GM18858 (cell line): ENCODE data around the gene AMPD2.
"Not testable (repeated sequence)": the region's sequence is repeated elsewhere in the genome, so short reads cannot be mapped to it uniquely, and the experiment has no call there.

Experiments used
- ATAC-seq: cut with Tn5 transposase; IDR thresholded peaks from one replicate; pipeline ENCODE4 v1.9.1; 2021; ENCODE audit not compliant: unreplicated experiment

The AMPD2 gene

GRCh38 chr1:109649491-109649914, 29.9 kb downstream of the AMPD2 start:
- no peak for ATAC-seq

GRCh38 chr1:109650609-109651008, 31.0 kb downstream of the AMPD2 start:
- no peak for ATAC-seq

DNA sequence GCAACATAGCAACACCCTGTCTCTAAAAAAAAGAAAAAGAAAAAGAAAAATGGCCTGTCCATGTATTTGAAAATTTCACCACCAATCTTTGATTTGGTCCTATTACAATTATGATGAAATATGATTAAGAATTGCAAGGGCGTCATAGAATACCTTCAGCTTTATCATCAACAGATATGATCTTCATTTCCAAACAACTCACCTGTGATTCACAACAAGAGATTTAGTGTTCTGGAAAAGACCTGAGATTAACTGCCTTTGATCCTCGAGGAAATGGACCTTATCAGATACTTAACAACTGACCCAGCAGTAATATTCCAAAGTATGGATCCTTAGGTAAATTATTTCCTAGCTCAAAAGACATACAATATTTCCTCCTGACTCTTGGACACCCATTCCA, 32.8 kb downstream of the AMPD2 start:
- no peak for ATAC-seq

DNA sequence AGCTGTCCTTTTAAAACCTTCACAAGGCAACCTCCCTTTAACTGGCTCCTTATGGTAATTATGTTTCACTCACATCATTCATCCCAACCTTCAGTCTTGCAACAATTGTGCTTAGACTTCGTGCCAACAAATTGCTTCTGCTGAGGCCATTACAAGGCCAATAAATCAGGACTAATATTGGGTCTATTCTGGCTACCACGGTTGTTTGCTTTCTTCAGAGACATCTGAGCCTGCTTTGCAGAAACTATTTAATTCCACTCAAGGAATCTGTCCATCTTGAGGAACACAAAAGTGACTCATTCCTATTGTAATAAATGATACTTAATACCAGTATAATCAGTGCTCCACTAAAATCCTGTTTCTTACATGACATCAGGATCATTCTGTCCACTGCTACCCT, 33.7 kb downstream of the AMPD2 start:
- ATAC-seq = no peak

- no peak for ATAC-seq
These were observed 34.9 kb downstream of the AMPD2 start for GRCh38 chr1:109654519-109654918.

GRCh38 chr1:109655615-109656519, 36.2 kb downstream of the AMPD2 start, which contains the start of gene GSTM4:
GSTM4 (plus strand) TSS chr1:109656099; CDS start chr1:109656390, 291 bp downstream.
- ATAC-seq = peak; percentile 60

GRCh38 chr1:109657395-109657794, 37.8 kb downstream of the AMPD2 start:
- no peak for ATAC-seq

GRCh38 chr1:109657970-109658369, 38.3 kb downstream of the AMPD2 start:
- ATAC-seq = no peak

- no peak for ATAC-seq
These were observed 39.0 kb downstream of the AMPD2 start for GRCh38 chr1:109658533-109659042.

- no peak for ATAC-seq
These were observed 39.5 kb downstream of the AMPD2 start for GRCh38 chr1:109659145-109659544.

DNA sequence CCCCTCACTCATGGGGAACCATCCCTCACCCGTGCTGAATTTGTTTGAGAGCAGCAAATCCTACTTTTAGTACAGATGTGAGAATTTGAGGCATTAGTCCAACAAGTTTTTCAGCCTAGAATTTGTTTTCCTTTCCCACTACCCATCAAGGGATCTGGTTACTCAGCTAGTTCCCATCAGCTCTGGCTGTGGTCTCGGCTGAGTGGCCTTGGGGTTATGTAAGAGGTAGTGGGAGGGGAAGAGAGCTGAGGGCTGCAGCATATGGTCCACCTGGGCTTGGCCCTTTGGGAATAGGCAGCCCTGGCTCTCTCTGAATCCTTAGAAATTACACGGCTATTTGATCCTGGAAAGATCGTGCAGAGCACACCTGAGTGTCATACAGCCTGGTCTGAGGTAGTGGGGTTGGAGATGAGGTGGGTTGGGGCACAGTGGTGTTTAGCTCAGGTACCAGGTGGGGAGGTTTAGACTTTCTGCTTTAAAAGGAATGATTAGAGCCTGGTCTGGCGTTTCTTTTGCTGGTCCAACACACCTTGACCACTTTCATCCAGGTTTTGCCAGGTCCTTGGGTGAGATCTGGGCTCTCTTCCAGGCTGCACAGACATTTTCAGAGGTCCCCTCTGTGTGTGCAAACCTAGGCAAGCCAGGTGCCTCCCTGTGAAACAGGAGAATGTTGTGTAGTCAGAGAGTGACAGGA, 40.5 kb downstream of the AMPD2 start:
- ATAC-seq = no peak

DNA sequence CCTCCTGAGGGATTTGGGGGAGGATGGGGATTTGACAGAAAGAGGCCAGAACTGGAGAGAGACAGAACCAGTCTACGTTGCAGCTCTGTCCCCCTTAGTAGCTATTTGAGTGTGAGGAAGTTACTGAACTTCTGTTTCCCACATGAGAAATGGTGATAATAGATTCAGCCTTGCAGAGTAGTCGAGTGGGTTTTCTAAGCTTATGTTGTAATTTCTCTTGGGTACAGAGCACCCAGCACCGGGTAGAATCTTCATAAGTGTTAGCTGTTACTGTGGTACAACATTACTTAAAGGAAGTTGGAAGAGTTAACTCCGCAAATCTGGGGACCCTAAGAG, 41.0 kb downstream of the AMPD2 start:
- not testable (repeated sequence) for ATAC-seq

DNA sequence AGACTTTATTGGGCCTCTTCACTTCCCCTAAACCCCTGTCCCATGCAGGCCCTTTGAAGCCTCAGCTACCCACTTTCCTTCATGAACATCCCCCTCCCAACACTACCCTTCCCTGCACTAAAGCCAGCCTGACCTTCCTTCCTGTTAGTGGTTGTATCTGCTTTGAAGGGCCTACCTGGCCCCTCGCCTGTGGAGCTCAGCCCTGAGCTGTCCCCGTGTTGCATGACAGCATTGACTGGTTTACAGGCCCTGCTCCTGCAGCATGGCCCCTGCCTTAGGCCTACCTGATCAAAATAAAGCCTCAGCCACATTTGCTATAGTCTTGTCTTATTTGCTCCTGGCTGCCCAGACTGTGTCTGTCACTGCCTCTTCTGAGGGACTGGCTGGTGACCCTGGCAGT, 41.8 kb downstream of the AMPD2 start:
- no peak for ATAC-seq

DNA sequence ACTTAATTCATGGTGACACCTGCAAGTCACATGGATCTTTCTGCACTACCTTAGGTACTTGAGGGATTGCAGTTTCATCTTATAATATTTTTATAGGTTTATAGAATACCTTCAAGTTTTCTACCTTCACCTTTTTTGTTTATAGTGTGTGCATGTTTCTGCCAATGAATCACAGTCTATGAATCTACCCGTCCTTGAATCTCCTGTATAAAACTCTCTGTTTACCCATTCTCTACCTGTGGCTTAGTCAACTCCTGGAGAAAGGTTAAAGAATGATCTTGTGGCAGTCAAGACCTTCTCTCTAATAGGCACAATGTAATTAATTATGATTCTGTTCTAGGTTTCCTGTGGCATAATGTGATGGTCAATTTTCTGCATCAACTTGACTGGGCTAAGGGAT, 45.0 kb downstream of the AMPD2 start:
- ATAC-seq = no peak

- peak; percentile 84 for ATAC-seq
These were observed 48.0 kb downstream of the AMPD2 start, which contains the start of gene GSTM2 for GRCh38 chr1:109667452-109668122. GSTM2 (plus strand) TSS chr1:109668057; CDS start chr1:109668116, 59 bp downstream.

GRCh38 chr1:109668123-109668775, 48.6 kb downstream of the AMPD2 start:
- ATAC-seq = no peak

DNA sequence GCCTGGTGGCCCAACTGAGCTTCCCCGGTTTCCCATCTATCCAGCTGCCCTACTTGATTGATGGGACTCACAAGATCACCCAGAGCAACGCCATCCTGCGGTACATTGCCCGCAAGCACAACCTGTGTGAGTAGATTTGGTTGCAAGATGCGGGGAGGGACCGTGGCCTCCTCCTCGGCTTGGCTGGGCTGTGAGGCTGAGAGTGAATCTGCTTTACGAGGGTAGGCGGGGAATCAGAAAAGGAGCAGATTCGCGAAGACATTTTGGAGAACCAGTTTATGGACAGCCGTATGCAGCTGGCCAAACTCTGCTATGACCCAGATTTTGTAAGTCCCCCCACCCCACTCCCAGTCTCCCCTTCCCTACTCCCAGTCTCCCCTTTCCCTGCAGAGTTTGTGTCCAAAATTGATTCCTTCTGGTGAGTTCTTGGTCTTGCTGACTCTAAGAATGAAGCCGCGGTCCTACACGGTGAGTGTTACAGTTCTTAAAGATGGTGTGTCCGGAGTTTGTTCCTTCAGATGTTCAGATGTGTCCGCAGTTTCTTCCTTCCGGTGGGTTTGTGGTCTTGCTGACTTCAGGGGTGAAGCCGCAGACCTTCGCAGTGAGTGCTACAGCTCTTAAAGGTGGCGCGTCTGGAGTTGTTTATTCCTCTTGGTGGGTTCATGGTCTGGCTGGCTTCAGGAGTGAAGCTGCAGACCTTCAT, 49.8 kb downstream of the AMPD2 start:
- no peak for ATAC-seq

DNA sequence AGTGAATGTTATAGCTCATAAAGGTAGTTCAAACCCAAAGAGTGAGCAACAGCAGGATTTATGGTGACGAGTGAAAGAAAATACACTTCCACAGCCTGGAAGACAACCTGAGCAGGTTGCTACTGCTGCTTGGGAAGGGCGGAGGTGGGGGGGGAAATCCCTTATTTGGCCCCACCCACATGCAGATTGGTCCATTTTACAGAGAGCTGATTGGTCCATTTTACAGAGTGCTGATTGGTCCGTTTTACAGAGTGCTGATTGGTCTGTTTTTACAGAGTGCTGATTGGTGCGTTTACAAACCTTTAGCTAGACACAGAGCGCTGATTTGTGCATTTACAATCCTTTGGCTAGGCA, 50.3 kb downstream of the AMPD2 start:
- ATAC-seq = not testable (repeated sequence)

DNA sequence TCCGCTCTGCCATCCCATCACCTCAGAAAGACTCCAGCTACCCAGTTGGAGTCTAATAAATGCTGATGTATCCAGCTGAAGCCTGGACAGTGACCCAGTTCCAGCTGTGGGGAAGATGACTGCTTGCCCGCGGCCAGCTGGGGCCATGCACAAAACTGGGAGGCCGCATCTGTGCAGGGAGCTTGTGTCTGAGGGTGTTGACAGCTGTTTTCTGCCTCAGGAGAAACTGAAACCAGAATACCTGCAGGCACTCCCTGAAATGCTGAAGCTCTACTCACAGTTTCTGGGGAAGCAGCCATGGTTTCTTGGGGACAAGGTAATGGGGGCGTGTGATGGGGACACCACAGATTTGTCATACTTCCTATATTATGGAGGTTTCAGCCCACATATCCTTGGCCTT, 51.4 kb downstream of the AMPD2 start:
- no peak for ATAC-seq

DNA sequence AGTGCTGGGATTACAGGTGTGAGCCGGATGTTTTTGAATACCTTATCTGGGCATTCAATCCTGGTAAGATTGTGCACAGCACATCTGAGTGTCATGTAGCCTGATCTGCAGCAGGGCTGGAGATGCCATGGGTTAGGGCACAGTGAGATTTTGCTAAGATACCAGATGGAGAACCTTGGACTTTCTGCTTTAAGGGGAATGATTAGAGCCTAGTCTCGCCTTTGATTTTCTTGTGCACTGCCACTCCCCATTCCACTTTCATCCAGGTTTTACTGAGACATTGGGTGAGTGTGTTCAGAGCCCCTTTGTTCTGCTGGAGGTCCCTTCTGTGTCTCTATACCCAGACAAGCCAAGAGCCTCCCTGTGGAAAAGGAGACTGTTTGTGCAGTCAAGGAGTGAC, 54.2 kb downstream of the AMPD2 start:
- not testable (repeated sequence) for ATAC-seq
